HG02763 (cell line): Measurements from ENCODE around the gene BRD1.

Experiments
- ATAC-seq: cut with Tn5 transposase; IDR thresholded peaks from one replicate; pipeline ENCODE4 v1.9.1; 2021; ENCODE audit warnings: mild to moderate bottlenecking, moderate library complexity; ENCODE audit not compliant: unreplicated experiment

The BRD1 gene

GRCh38 chr22:49803737-49804375 is 23.8 kb downstream of the BRD1 start:
- no peak for ATAC-seq

- ATAC-seq: no peak
These were observed 24.5 kb downstream of the BRD1 start for GRCh38 chr22:49803134-49803533.

GRCh38 chr22:49801391-49802060 is 26.1 kb downstream of the BRD1 start:
- ATAC-seq: no peak

- ATAC-seq: no peak
These were observed 27.1 kb downstream of the BRD1 start for GRCh38 chr22:49800408-49801238.

GRCh38 chr22:49799431-49800075 is 28.1 kb downstream of the BRD1 start:
- ATAC-seq: no peak

- no peak for ATAC-seq
These were observed 29.1 kb downstream of the BRD1 start for GRCh38 chr22:49798486-49799151.

- ATAC-seq: no peak
These were observed 30.0 kb downstream of the BRD1 start for GRCh38 chr22:49797706-49798105.

- no peak for ATAC-seq
These were observed 30.9 kb downstream of the BRD1 start for GRCh38 chr22:49796596-49797270.

- ATAC-seq: no peak
These were observed 32.2 kb downstream of the BRD1 start for GRCh38 chr22:49795521-49795920.

GRCh38 chr22:49793871-49794270 is 33.8 kb downstream of the BRD1 start:
- no peak for ATAC-seq

GRCh38 chr22:49793296-49793695 is 34.4 kb downstream of the BRD1 start:
- no peak for ATAC-seq

- ATAC-seq: no peak
These were observed 35.6 kb downstream of the BRD1 start for GRCh38 chr22:49792107-49792506.

GRCh38 chr22:49791682-49792081 is 36.0 kb downstream of the BRD1 start:
- no peak for ATAC-seq

- ATAC-seq: no peak
These were observed 36.8 kb downstream of the BRD1 start for GRCh38 chr22:49790912-49791311.

- ATAC-seq: no peak
These were observed 38.2 kb downstream of the BRD1 start for GRCh38 chr22:49789289-49790141.

GRCh38 chr22:49788504-49788903 is 39.2 kb downstream of the BRD1 start:
- ATAC-seq: no peak

- ATAC-seq: no peak
These were observed 39.8 kb downstream of the BRD1 start for GRCh38 chr22:49787861-49788260.

- ATAC-seq: no peak
These were observed 40.5 kb downstream of the BRD1 start for GRCh38 chr22:49786976-49787706.
